ENCODE results near the gene QARS1.

The QARS1 gene

GRCh38 chr3:49053543-49053942 is 51.0 kb downstream of the QARS1 start:
- H2AFZ ChIP-seq (ENCODE audit: low read depth): no peak overlapping the region
- no peak overlapping the region for H3K4me3 ChIP-seq (IDR thresholded peaks at IDR 0.05; ENCODE audit: insufficient read depth, low read depth, low read length)
- H3K79me2 ChIP-seq (ENCODE audit: insufficient read depth, low read depth): no peaks in the 10 kb centered on the region
- H3K27me3 ChIP-seq (ENCODE audit: insufficient read depth, low read depth): no peaks in the 10 kb centered on the region
- no peak overlapping the region for H3K9ac ChIP-seq
- H3K4me1 ChIP-seq (ENCODE audit: low read depth, poor library complexity, severe bottlenecking): no peaks in the 10 kb centered on the region
- no peak for TF ChIP-seq CTCF (conservative IDR thresholded peaks at IDR 0.05; ENCODE audit: low read depth, low read length)
- no peak overlapping the region for H3K4me2 ChIP-seq
- H3K27ac ChIP-seq: no peak overlapping the region
- H3K36me3 ChIP-seq (ENCODE audit: insufficient read depth): no peaks in the 10 kb centered on the region
- H4K20me1 ChIP-seq (ENCODE audit: insufficient read depth): no peaks in the 10 kb centered on the region
